GM12878 (cell line): ENCODE results near the gene RPL7A. TPM values are rescaled to one million over a fixed set of nuclear protein-coding genes. Genes with fewer than 3 reads are reported as not detected.

Experiments used
- ATAC-seq: fragments of 200-7000 bp; cut with Tn5 transposase; 3 replicates; pipeline ENCODE4 v1.9.1; 2020; ENCODE audit warnings: mild to moderate bottlenecking, moderate library complexity
- BruUV-seq: library from RNA; stranded (reverse); fragments of 400-500 nt; replicated peaks from 2 replicates; lab custom pipeline; 2021; lab: Mats Ljungman, UMichigan
- CTCF ChIA-PET: fragments of 300-600 bp; sonication (Branson Sonifier 250); formaldehyde crosslinking; extraction: SDS; loops from one replicate; lab custom pipeline; 2021; ENCODE audit warnings: inconsistent platforms; lab: Yijun Ruan, JAX
- POLR2A ChIA-PET: fragments of 350-600 bp; formaldehyde crosslinking; extraction: SDS; loops from one replicate; lab custom pipeline; 2021; ENCODE audit warnings: inconsistent platforms; lab: Charles Lee
- RAD21 ChIA-PET: fragments of 300-600 bp; sonication (Branson Sonifier 250); formaldehyde crosslinking; loops from one replicate; lab custom pipeline; 2023; ENCODE audit warnings: antibody characterized with exemption; ENCODE audit not compliant: unreplicated experiment; lab: Charles Lee
- SMC1A ChIA-PET: fragments of 300-600 bp; sonication (Branson Sonifier 250); formaldehyde crosslinking; loops from one replicate; lab custom pipeline; 2023; ENCODE audit not compliant: unreplicated experiment, uncharacterized antibody; lab: Charles Lee
- DNase-seq: peaks from one replicate; pipeline ENCODE4 v3.0.0-alpha.2; 2011; ENCODE audit warnings: low read depth, low spot score
- FAIRE-seq: peaks from 3 replicates; lab custom pipeline; 2011; peaks lifted over from hg19 to GRCh38; lab: Jason Lieb, UNC
- H2AFZ ChIP-seq: 2 replicates; pipeline ENCODE4 v1.6.0; 2011; ENCODE audit warnings: low read depth, low read length, control low read depth; ENCODE audit not compliant: control insufficient read depth
- H3K27ac ChIP-seq: 2 replicates; pipeline ENCODE4 v1.5.1; 2011; ENCODE audit warnings: control low read depth; ENCODE audit not compliant: control insufficient read depth, insufficient read depth
- H3K27me3 ChIP-seq, 2 experiments: replicated peaks in 1 of 2; 2 replicates each; pipeline versions ENCODE4 v1.6.0 to v1.6.1; 2011; ENCODE audit warnings: low read length in 1 of 2; ENCODE audit not compliant: control insufficient read depth in 2 of 2, insufficient read depth in 2 of 2
- H3K36me3 ChIP-seq, 2 experiments: 2 replicates each; pipeline ENCODE4 v1.5.1; 2011; ENCODE audit warnings: low read length in 1 of 2; ENCODE audit not compliant: control insufficient read depth in 2 of 2, insufficient read depth in 2 of 2
- H3K4me1 ChIP-seq: 2 replicates; pipeline ENCODE4 v1.6.1; 2011; ENCODE audit warnings: mild to moderate bottlenecking, low read length, moderate library complexity, mixed read lengths; ENCODE audit not compliant: control insufficient read depth, insufficient read depth
- H3K4me2 ChIP-seq: 2 replicates; pipeline ENCODE4 v1.6.0; 2011; ENCODE audit warnings: control low read depth; ENCODE audit not compliant: control insufficient read depth, insufficient read depth
- H3K4me3 ChIP-seq: fragments of 200-600 bp; sonication (generic); 2 replicates; pipeline ENCODE4 v1.5.1; 2016
- H3K79me2 ChIP-seq: 2 replicates; pipeline ENCODE4 v1.6.0; 2011; ENCODE audit warnings: low read length; ENCODE audit not compliant: control insufficient read depth, insufficient read depth
- H3K9ac ChIP-seq: 2 replicates; pipeline ENCODE4 v1.8.0; 2011; ENCODE audit warnings: low read length, control low read depth, mixed read lengths; ENCODE audit not compliant: control insufficient read depth, insufficient read depth
- H3K9me3 ChIP-seq: replicated peaks from 3 replicates; pipeline ENCODE4 v1.5.1; 2011; ENCODE audit warnings: mild to moderate bottlenecking, low read length; ENCODE audit not compliant: control insufficient read depth, insufficient read depth
- H4K20me1 ChIP-seq: 2 replicates; pipeline ENCODE4 v1.6.0; 2011; ENCODE audit not compliant: control insufficient read depth, insufficient read depth
- CBX5 ChIP-seq: sonication (generic); IDR thresholded peaks from 2 replicates; pipeline ENCODE4 v1.6.1; 2016; ENCODE audit warnings: low read depth, moderate library complexity, mild to moderate bottlenecking, inconsistent platforms
- ETV6 ChIP-seq, 2 experiments: fragments of 450-650 bp in 1 of 2; IDR thresholded peaks in 1 of 2; conservative IDR thresholded peaks in 1 of 2; 2 replicates each; pipeline ENCODE4 v1.6.1; 2014; ENCODE audit warnings: antibody characterized with exemption in 1 of 2, borderline replicate concordance in 1 of 2, low read depth in 1 of 2, mild to moderate bottlenecking in 1 of 2, moderate library complexity in 1 of 2
- HDAC2 ChIP-seq: fragments of 200-600 bp; sonication (generic); IDR thresholded peaks from 2 replicates; pipeline ENCODE4 v1.6.1; 2017
- HDAC6 ChIP-seq: fragments of 200-600 bp; sonication (generic); IDR thresholded peaks from one replicate; pipeline ENCODE4 v1.8.0; 2017; ENCODE audit warnings: antibody characterized with exemption; ENCODE audit not compliant: unreplicated experiment
- NBN ChIP-seq: fragments of 450-650 bp; IDR thresholded peaks from 2 replicates; pipeline ENCODE4 v1.6.1; 2016
- NRF1 ChIP-seq: conservative IDR thresholded peaks from 2 replicates; pipeline ENCODE4 v1.6.1; 2011; ENCODE audit warnings: mild to moderate bottlenecking, low read depth, low read length, improper control_type of control experiment
- POLR2A ChIP-seq: IDR thresholded peaks from 2 replicates; pipeline ENCODE4 v1.6.1; 2011; ENCODE audit warnings: low read depth, mild to moderate bottlenecking, low read length
- SUZ12 ChIP-seq: fragments of 200-600 bp; sonication (generic); IDR thresholded peaks from one replicate; pipeline ENCODE4 v1.6.1; 2018; ENCODE audit warnings: antibody characterized with exemption, mild to moderate bottlenecking; ENCODE audit not compliant: unreplicated experiment
- WGBS: methylation state at CpG from one replicate; pipeline ENCODE4 v1.1.6; 2016; ENCODE audit warnings: low lambda C conversion rate; ENCODE audit not compliant: insufficient replicate concordance, insufficient coverage; ENCODE audit errors: missing lambda C conversion rate; 5-methylcytosine and 5-hydroxymethylcytosine counted together
- in situ Hi-C: fragments of 300-500 bp; cut with MboI; formaldehyde crosslinking; loops from 9 replicates; pipeline ENCODE4 v1.14.3; 2018; ENCODE audit warnings: mixed read lengths
- intact Hi-C: fragments of 100-400 bp; cut with micrococcal nuclease; formaldehyde crosslinking; loops from one replicate; pipeline ENCODE4 v1.14.2; 2022; ENCODE audit not compliant: unreplicated experiment
- polyA plus RNA-seq, 11 experiments: library from polyadenylated mRNA; depleted of rRNA in 4 of 11; unstranded in 6 of 11; stranded (reverse) in 5 of 11; fragments of >200 nt; fragmentation: Nextera tagmentation in 4 of 11; fragmentation: Illumina TruSeq in 1 of 11; extraction: Ambion mirVana in 4 of 11; extraction: Trizol in 1 of 11; gene quantifications; 1 replicate in 1 of 11; 2 replicates in 10 of 11; pipeline versions ENCODE4 v1.2.1 to v1.2.3, GENCODE V29; 2011 to 2016; ENCODE audit warnings: inconsistent platforms in 2 of 11, missing spikeins in 2 of 11, low read depth in 1 of 11
- total RNA-seq, 4 experiments: library from RNA; depleted of rRNA in 3 of 4; stranded (reverse); fragments of >200 nt in 3 of 4; fragmentation: Illumina TruSeq in 1 of 4; extraction: Trizol in 1 of 4; gene quantifications; 2 replicates each; pipeline versions ENCODE4 v1.2.1 to v1.2.3, GENCODE V29; 2013 to 2021
- TF ChIP-seq, protein P1 (sequence below), 3 experiments: IDR thresholded peaks in 2 of 3; conservative IDR thresholded peaks in 1 of 3; 2 replicates each; pipeline ENCODE4 v1.5.1; 2011; ENCODE audit warnings: low read depth in 3 of 3, low read length in 3 of 3, mild to moderate bottlenecking in 3 of 3, control low read depth in 2 of 3, moderate library complexity in 2 of 3, inconsistent platforms in 1 of 3, mixed read lengths in 1 of 3; ENCODE audit not compliant: control insufficient read depth in 2 of 3, insufficient read depth in 1 of 3; ENCODE audit errors: extremely low read depth in 1 of 3
- TF ChIP-seq, protein P2 (sequence below): IDR thresholded peaks from 2 replicates; pipeline ENCODE4 v1.6.1; 2011; ENCODE audit warnings: low read depth, low read length, improper control_type of control experiment, borderline replicate concordance

RPL7A gene
- total and polyA plus RNA-seq, 10 of the 15 experiments (the other 5 are each of a cell fraction or from before 2014, with no cell fraction given) = 917 to 5,193 (median 3,326) TPM

DNA sequence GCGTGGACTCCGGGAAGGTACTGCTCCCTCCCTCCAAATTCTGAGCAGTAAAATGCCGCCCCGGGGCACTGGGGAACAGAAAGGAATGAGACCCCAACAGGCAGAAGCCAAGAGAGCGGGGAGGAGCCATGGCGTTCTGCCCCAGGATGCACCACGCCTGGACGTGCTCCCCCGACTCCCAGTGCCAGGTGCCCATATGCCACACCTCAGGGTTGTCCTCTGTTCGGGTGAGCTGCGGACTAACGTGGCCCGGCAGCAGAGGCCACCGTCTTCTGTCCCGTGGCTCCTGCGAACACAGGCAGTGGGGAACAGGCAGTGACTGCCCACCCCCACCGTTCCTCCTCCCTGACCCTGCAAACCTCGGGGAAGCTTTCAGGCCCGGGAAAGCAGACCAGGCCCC is 16.8 kb upstream of the RPL7A start:
- Histone ChIP-seq H3K79me2 (peaks cover 27% of the 10 kb centered on the region), H3K27ac (no peak overlapping the region), H3K27me3 (no peaks in the 10 kb centered on the region), H3K4me1 (no peaks in the 10 kb centered on the region; the same call in 1 of the 2 replicates), H4K20me1 (no peaks in the 10 kb centered on the region), H2AFZ (no peak overlapping the region), H3K9me3 (no peaks in the 10 kb centered on the region), H3K36me3 (peaks cover 14 to 24% of the 10 kb centered on the region in 2 experiments; a peak in 3 of 4 replicates), H3K4me2 (no peak overlapping the region), H3K9ac (no peak overlapping the region), H3K4me3 (no peak overlapping the region)
- 96% methylated on average over 18 of the region's 19 CpGs for WGBS
- BruUV-seq = no TSS peak
- CTCF ChIA-PET = interaction anchor here (1.2 to 2.5 kb wide), 5 partner anchors 46 to 309 kb away, joined by 3 to 29 read pairs (median 5); no protein-coding TSS in a partner anchor
- TF ChIP-seq POLR2A = peak; percentile 26
- TF ChIP-seq CBX5 = no peak
- no peak for ATAC-seq
- in situ Hi-C loops (no loop called here), intact Hi-C loops (no loop called here)
- POLR2A ChIA-PET = interaction anchor here (0.5 kb wide), 1 partner anchor 89 kb away, joined by 3 read pairs; no protein-coding TSS in a partner anchor
- no peak for FAIRE-seq
- SMC1A ChIA-PET = interaction anchor here (0.5 to 2.6 kb wide), 2 partner anchors 144 to 1601 kb away, joined by 3 to 21 read pairs; no protein-coding TSS in a partner anchor
- no peak for DNase-seq
- RAD21 ChIA-PET = no interaction called here

DNA sequence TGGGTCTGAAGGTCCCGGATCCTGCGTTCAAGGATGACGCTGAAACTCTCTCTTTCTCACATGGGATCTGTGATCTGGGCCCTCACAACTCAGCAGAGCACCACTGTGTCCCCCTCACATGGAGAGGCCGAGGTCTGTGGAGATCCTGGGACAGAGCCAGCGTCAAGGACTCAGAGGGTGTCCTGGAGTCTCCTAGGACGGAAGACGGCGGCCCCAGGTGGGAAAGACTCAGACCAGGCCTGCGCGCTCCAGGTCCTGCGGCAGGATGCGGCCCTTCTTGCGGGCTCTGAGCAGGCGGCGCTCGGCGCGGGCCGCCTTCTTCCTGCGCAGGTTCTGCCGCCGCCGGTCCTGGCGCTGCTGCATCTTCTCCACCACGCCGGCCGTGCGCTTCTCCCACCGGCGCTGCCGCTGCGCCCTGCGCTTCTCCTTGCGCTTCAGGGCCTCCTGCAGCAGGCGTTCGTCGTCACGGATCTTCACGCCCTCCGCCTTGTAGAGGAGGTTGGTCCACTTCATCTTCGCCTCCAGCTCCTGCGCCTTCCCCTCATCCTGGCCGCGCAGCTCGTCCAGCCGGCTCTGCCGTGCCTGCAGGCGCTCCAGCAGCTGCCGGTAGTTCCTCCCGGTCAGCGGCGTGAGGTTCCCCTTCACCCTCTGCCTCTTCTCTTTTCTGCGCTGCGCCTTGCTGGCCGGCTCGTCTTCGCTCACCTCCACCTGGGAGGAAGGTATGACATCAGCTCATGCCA is 16.2 kb upstream of the RPL7A start:
- TF ChIP-seq HDAC6 = no peak
- TF ChIP-seq NRF1 = no peak
- no peak for TF ChIP-seq NBN
- TF ChIP-seq HDAC2 = no peak
- TF ChIP-seq ETV6 (conservative IDR thresholded peaks at IDR 0.05 in 1 of 2, IDR thresholded peaks at IDR 0.05 in 1 of 2; ENCODE audit: borderline replicate concordance in 1 of 2, low read depth in 1 of 2) = no peak
- TF ChIP-seq, protein P1, sequence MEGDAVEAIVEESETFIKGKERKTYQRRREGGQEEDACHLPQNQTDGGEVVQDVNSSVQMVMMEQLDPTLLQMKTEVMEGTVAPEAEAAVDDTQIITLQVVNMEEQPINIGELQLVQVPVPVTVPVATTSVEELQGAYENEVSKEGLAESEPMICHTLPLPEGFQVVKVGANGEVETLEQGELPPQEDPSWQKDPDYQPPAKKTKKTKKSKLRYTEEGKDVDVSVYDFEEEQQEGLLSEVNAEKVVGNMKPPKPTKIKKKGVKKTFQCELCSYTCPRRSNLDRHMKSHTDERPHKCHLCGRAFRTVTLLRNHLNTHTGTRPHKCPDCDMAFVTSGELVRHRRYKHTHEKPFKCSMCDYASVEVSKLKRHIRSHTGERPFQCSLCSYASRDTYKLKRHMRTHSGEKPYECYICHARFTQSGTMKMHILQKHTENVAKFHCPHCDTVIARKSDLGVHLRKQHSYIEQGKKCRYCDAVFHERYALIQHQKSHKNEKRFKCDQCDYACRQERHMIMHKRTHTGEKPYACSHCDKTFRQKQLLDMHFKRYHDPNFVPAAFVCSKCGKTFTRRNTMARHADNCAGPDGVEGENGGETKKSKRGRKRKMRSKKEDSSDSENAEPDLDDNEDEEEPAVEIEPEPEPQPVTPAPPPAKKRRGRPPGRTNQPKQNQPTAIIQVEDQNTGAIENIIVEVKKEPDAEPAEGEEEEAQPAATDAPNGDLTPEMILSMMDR (IDR thresholded peaks at IDR 0.05 in 2 of 3, conservative IDR thresholded peaks at IDR 0.05 in 1 of 3; ENCODE audit: control insufficient read depth in 2 of 3, extremely low read depth in 1 of 3, insufficient read depth in 1 of 3, low read depth in 3 of 3, low read length in 3 of 3) = no peak
- TF ChIP-seq SUZ12 = no peak
- TF ChIP-seq, protein P2, sequence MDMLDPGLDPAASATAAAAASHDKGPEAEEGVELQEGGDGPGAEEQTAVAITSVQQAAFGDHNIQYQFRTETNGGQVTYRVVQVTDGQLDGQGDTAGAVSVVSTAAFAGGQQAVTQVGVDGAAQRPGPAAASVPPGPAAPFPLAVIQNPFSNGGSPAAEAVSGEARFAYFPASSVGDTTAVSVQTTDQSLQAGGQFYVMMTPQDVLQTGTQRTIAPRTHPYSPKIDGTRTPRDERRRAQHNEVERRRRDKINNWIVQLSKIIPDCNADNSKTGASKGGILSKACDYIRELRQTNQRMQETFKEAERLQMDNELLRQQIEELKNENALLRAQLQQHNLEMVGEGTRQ = no peak
- CTCF ChIA-PET = interaction anchor here (1.7 to 2.5 kb wide), 3 partner anchors 144 to 310 kb away, joined by 4 to 29 read pairs (median 11); no protein-coding TSS in a partner anchor
- no peaks in the 10 kb centered on the region for H3K9me3 ChIP-seq
- H4K20me1 ChIP-seq = no peaks in the 10 kb centered on the region
- H3K4me1 ChIP-seq = no peaks in the 10 kb centered on the region; the same call in 1 of the 2 replicates
- intact Hi-C loops = no loop called here
- no TSS peak for BruUV-seq
- no peak for FAIRE-seq
- no peaks in the 10 kb centered on the region for H3K27me3 ChIP-seq
- peaks cover 14 to 24% of the 10 kb centered on the region in 2 experiments; a peak in 3 of 4 replicates for H3K36me3 ChIP-seq
- POLR2A ChIA-PET = interaction anchor here (0.7 kb wide), 1 partner anchor 20 kb away, joined by 3 read pairs; no protein-coding TSS in a partner anchor
- DNase-seq = no peak
- H3K79me2 ChIP-seq = peaks cover 30% of the 10 kb centered on the region
- no peak overlapping the region for H2AFZ ChIP-seq
- H3K9ac ChIP-seq = no peak overlapping the region
- H3K4me2 ChIP-seq = no peak overlapping the region
- no peak overlapping the region for H3K27ac ChIP-seq
- SMC1A ChIA-PET = interaction anchor here (0.5 kb wide), 1 partner anchor 1601 kb away, joined by 3 read pairs; no protein-coding TSS in a partner anchor
- no peak for ATAC-seq
- H3K4me3 ChIP-seq = no peak overlapping the region
- 98% methylated on average over 46 of the region's 57 CpGs for WGBS
- RAD21 ChIA-PET = no interaction called here
- in situ Hi-C loops = no loop called here
